Ishikawa (cell line): ENCODE results near the gene WDR88.

ENCODE experiments used
- CEBPB ChIP-seq: IDR thresholded peaks from 2 replicates; pipeline ENCODE4 v1.6.1; 2012
- CREB1 ChIP-seq: IDR thresholded peaks from 2 replicates; pipeline ENCODE4 v1.6.1; 2012; ENCODE audit warnings: low read depth
- EGR1 ChIP-seq: IDR thresholded peaks from 2 replicates; pipeline ENCODE4 v1.6.1; 2012
- EP300 ChIP-seq: IDR thresholded peaks from 2 replicates; pipeline ENCODE4 v1.6.1; 2012; ENCODE audit warnings: borderline replicate concordance
- FOXM1 ChIP-seq: IDR thresholded peaks from 2 replicates; pipeline ENCODE4 v1.6.1; 2012; ENCODE audit warnings: low read depth, borderline replicate concordance
- NFIC ChIP-seq: IDR thresholded peaks from 2 replicates; pipeline ENCODE4 v1.6.1; 2012
- RAD21 ChIP-seq: IDR thresholded peaks from 2 replicates; pipeline ENCODE4 v1.6.1; 2012; ENCODE audit warnings: low read depth
- TAF1 ChIP-seq: IDR thresholded peaks from 2 replicates; pipeline ENCODE4 v1.6.1; 2012; ENCODE audit warnings: low read depth, mild to moderate bottlenecking
- TCF12 ChIP-seq: IDR thresholded peaks from 2 replicates; pipeline ENCODE4 v1.6.1; 2012; ENCODE audit warnings: low read depth
- TEAD4 ChIP-seq: IDR thresholded peaks from 2 replicates; pipeline ENCODE4 v1.6.1; 2012
- USF1 ChIP-seq: IDR thresholded peaks from 2 replicates; pipeline ENCODE4 v1.6.1; 2012
- YY1 ChIP-seq: IDR thresholded peaks from 2 replicates; pipeline ENCODE4 v1.6.1; 2012; ENCODE audit warnings: low read depth
- ZBTB7A ChIP-seq: IDR thresholded peaks from 2 replicates; pipeline ENCODE4 v1.6.1; 2012; ENCODE audit warnings: low read depth
- TF ChIP-seq, protein P1 (sequence below): IDR thresholded peaks from 2 replicates; pipeline ENCODE4 v1.6.1; 2012
- TF ChIP-seq, protein P2 (sequence below): IDR thresholded peaks from 2 replicates; pipeline ENCODE4 v1.6.1; 2012; ENCODE audit warnings: low read depth, mild to moderate bottlenecking

Gene WDR88

DNA sequence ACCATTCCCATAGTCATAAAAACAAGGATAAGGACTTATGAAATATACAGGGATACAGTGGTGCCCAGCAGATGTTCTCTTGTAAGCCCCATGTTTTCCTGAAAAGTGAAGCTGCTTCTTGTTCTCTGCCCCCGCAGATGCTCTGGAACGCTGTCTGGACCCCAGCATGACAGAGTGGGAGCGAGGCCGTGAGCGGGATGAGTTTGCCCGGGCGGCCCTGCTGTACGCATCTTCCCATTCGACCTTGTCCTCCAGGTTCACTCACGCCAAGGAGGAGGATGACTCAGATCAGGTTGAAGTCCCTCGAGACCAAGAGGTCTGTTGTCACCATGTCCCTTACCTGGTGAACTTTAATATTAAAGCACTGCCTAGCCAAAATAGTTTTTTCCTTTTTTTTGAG is 20.3 kb upstream of the WDR88 start:
- TF ChIP-seq NFIC (no peak), TEAD4 (no peak), FOXM1 (no peak)

DNA sequence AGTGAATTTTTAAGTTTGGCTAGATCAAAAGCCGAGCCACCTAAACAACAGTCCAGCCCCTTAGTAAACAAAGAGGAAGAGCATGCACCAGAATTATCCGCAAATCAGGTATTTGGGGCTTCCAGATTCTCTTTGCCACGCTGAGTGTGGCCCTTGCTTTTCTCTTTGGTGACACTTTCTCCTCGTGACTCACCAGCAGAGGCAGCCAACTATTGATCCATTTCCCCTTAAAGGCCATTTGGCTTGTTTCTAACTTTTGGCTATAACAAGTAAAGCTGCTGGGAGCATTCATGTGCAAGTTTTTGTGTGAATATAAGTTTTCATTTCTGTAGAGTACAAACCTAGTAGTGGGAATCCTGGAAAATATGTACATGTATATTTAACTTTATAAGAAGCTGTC is 17.6 kb upstream of the WDR88 start:
- TF ChIP-seq ZBTB7A = no peak
- TF ChIP-seq YY1 = no peak
- no peak for TF ChIP-seq NFIC
- TF ChIP-seq, protein P1, sequence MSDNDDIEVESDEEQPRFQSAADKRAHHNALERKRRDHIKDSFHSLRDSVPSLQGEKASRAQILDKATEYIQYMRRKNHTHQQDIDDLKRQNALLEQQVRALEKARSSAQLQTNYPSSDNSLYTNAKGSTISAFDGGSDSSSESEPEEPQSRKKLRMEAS = no peak
- no peak for TF ChIP-seq TAF1
- TF ChIP-seq, protein P2, sequence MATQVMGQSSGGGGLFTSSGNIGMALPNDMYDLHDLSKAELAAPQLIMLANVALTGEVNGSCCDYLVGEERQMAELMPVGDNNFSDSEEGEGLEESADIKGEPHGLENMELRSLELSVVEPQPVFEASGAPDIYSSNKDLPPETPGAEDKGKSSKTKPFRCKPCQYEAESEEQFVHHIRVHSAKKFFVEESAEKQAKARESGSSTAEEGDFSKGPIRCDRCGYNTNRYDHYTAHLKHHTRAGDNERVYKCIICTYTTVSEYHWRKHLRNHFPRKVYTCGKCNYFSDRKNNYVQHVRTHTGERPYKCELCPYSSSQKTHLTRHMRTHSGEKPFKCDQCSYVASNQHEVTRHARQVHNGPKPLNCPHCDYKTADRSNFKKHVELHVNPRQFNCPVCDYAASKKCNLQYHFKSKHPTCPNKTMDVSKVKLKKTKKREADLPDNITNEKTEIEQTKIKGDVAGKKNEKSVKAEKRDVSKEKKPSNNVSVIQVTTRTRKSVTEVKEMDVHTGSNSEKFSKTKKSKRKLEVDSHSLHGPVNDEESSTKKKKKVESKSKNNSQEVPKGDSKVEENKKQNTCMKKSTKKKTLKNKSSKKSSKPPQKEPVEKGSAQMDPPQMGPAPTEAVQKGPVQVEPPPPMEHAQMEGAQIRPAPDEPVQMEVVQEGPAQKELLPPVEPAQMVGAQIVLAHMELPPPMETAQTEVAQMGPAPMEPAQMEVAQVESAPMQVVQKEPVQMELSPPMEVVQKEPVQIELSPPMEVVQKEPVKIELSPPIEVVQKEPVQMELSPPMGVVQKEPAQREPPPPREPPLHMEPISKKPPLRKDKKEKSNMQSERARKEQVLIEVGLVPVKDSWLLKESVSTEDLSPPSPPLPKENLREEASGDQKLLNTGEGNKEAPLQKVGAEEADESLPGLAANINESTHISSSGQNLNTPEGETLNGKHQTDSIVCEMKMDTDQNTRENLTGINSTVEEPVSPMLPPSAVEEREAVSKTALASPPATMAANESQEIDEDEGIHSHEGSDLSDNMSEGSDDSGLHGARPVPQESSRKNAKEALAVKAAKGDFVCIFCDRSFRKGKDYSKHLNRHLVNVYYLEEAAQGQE = no peak
- no peak for TF ChIP-seq USF1
- TF ChIP-seq RAD21 = no peak
- no peak for TF ChIP-seq TEAD4
- TF ChIP-seq FOXM1 = no peak
- no peak for TF ChIP-seq CEBPB
- no peak for TF ChIP-seq EP300
- no peak for TF ChIP-seq EGR1
- no peak for TF ChIP-seq TCF12
- TF ChIP-seq CREB1 = no peak

- no peak for TF ChIP-seq YY1
- TF ChIP-seq USF1 = no peak
- TF ChIP-seq FOXM1 = no peak
- TF ChIP-seq EP300 = no peak
- no peak for TF ChIP-seq NFIC
Measured at GRCh38 chr19:33117501-33117900, 14.4 kb upstream of the WDR88 start.

- TF ChIP-seq RAD21 = no peak
- no peak for TF ChIP-seq EP300
- no peak for TF ChIP-seq TCF12
- TF ChIP-seq FOXM1 = no peak
Measured at GRCh38 chr19:33118643-33119042, 13.3 kb upstream of the WDR88 start.

DNA sequence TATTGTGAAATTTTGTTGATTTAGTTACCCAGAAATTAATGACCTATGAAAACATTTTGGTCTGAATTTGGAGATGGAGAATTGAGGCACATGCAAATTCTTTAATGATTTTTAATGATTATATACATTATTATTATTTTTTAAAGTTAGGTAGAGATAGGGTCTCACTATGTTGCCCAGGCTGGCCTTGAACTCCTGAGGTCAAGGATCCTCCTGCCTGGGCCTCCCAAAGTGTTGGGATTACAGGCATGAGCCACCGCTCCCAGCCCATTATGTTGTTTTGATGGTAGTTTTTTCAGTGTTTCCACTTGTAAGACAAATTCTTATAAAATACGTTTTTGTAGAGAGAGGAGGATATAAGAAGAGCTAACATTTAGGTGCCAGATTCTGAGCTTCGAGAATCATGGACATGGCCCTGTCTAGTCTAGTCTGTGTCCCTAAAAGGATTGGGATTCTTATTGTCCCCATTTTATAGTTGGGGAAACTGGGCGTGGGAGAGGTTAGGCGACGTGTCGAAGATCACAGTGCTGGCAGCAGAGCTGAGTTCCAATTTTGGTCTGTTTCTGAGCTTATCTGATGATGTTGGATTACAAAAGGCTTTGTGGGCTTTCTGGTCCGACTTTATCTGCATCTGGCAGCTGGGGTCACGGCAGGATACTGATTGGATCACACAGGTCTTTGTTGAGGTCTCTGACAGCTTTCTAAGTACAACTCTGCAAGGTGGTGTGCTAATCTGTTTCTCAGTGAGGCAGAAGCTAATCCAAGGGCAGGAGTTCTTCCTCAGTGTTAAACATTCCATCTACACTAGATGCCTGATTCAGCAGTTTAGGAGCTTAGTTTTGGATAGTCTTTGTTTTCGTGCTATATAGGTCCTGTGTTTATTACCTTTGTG is 7.5 kb upstream of the WDR88 start:
- TF ChIP-seq YY1 (no peak), TAF1 (no peak), FOXM1 (no peak), EP300 (no peak), CREB1 (no peak), USF1 (no peak), ZBTB7A (no peak), TCF12 (no peak)
- TF ChIP-seq, protein P2 = no peak

- TF ChIP-seq RAD21 (peak; percentile 66), ZBTB7A (no peak), TCF12 (no peak)
- TF ChIP-seq, protein P1 = no peak
Measured at GRCh38 chr19:33125929-33126388, 6.0 kb upstream of the WDR88 start.
